Common myeloid progenitor, CD34-positive (primary cell): ENCODE data around the gene ASPG. TPM values are rescaled to one million over a fixed set of nuclear protein-coding genes. Genes with fewer than 3 reads are reported as not detected.
A peak's percentile ranks its signal among the peaks of the same experiment; 100 is the strongest.

Source experiments
- CTCF ChIA-PET: fragments of 350-600 bp; sonication (Branson Sonifier 250); formaldehyde crosslinking; loops from one replicate; lab custom pipeline; 2021; ENCODE audit warnings: antibody characterized with exemption; lab: Charles Lee
- POLR2A ChIA-PET: fragments of 350-600 bp; sonication (Branson Sonifier 250); formaldehyde crosslinking; loops from one replicate; lab custom pipeline; 2021; ENCODE audit warnings: antibody characterized with exemption; lab: Charles Lee
- DNase-seq, 3 donors: peaks; one replicate each; pipeline versions ENCODE4 v3.0.0 to v3.0.0-alpha.2; 2013
- H3K27ac ChIP-seq, 2 experiments: 1 replicate in 1 of 2; 2 replicates in 1 of 2; pipeline ENCODE4 v1.7.0; 2013; ENCODE audit warnings: inconsistent platforms in 2 of 2, low read length in 2 of 2, mild to moderate bottlenecking in 2 of 2, low read depth in 1 of 2, moderate library complexity in 1 of 2; ENCODE audit not compliant: severe bottlenecking in 2 of 2, insufficient read depth in 1 of 2, poor library complexity in 1 of 2
- H3K27me3 ChIP-seq, 5 experiments: replicated peaks in 2 of 5; 1 replicate in 3 of 5; 2 replicates in 2 of 5; pipeline versions ENCODE4 v1.6.1 to v1.7.0; 2013; ENCODE audit warnings: low read length in 4 of 5, mild to moderate bottlenecking in 2 of 5, moderate library complexity in 2 of 5, inconsistent platforms in 1 of 5; ENCODE audit not compliant: insufficient read depth in 5 of 5, control insufficient read depth in 4 of 5
- H3K36me3 ChIP-seq, 4 experiments: 1 replicate in 2 of 4; 2 replicates in 2 of 4; pipeline versions ENCODE4 v1.6.1 to v1.7.0; 2013; ENCODE audit warnings: low read length in 3 of 4, control low read depth in 1 of 4, mild to moderate bottlenecking in 1 of 4; ENCODE audit not compliant: control insufficient read depth in 4 of 4, insufficient read depth in 4 of 4
- H3K4me1 ChIP-seq, 4 experiments: 1 replicate in 3 of 4; 2 replicates in 1 of 4; pipeline versions ENCODE4 v1.6.1 to v1.7.1; 2013; ENCODE audit warnings: low read length in 3 of 4, mild to moderate bottlenecking in 3 of 4, control low read depth in 1 of 4, inconsistent platforms in 1 of 4, moderate library complexity in 1 of 4; ENCODE audit not compliant: control insufficient read depth in 4 of 4, insufficient read depth in 4 of 4; ENCODE audit errors: control extremely low read depth in 1 of 4
- H3K4me3 ChIP-seq, 7 experiments: 1 replicate in 4 of 7; 2 replicates in 3 of 7; pipeline versions ENCODE4 v1.5.1 to v1.7.0; 2013; ENCODE audit warnings: mild to moderate bottlenecking in 7 of 7, low read length in 6 of 7, moderate library complexity in 6 of 7, inconsistent platforms in 2 of 7, low read depth in 2 of 7, control low read depth in 1 of 7; ENCODE audit not compliant: insufficient read depth in 4 of 7, control insufficient read depth in 1 of 7; ENCODE audit errors: extremely low read depth in 1 of 7
- H3K9me3 ChIP-seq, 5 experiments: 1 replicate in 4 of 5; 2 replicates in 1 of 5; pipeline versions ENCODE4 v1.6.1 to v1.7.1; 2013; ENCODE audit warnings: low read length in 4 of 5, mild to moderate bottlenecking in 2 of 5, inconsistent platforms in 1 of 5, low read depth in 1 of 5, moderate library complexity in 1 of 5; ENCODE audit not compliant: control insufficient read depth in 4 of 5, insufficient read depth in 2 of 5; ENCODE audit errors: control extremely low read depth in 1 of 5
- WGBS: methylation state at CpG from one replicate; pipeline ENCODE4 v1.1.5; 2013; ENCODE audit not compliant: insufficient coverage; 5-methylcytosine and 5-hydroxymethylcytosine counted together
- polyA plus RNA-seq: library from polyadenylated mRNA; unstranded; fragments of 120-200 nt; gene quantifications from one replicate; pipeline ENCODE4 v1.2.1, GENCODE V29; 2013

Gene ASPG
- not detected for polyA plus RNA-seq

- peak; percentile 19 to 46 (median 36) for DNase-seq
- ChIA-PET POLR2A (no interaction called here), CTCF (interaction anchor here (0.9 to 1.3 kb wide), 2 partner anchors 9 to 10 kb away, joined by 3 read pairs; no protein-coding TSS in a partner anchor)
- Histone ChIP-seq H3K4me3 (peak within 1 kb of the TSS in 2 of 7 experiments; percentile 26 to 33), H3K9me3 (no peaks in the 10 kb centered on the region), H3K4me1 (peaks cover 0 to 4% (median 4%) of the 10 kb centered on the region in 4 experiments), H3K27ac (no peak within 1 kb of the TSS), H3K27me3 (peaks cover 0 to 45% (median 13%) of the 10 kb centered on the region in 5 experiments), H3K36me3 (no peaks in the 10 kb centered on the region)
- WGBS, result 7% methylated on average over 35 of the region's 70 CpGs
These were observed at the start of gene ASPG for GRCh38 chr14:104085032-104085888. Gene ASPG (plus strand): TSS chr14:104085700. CDS start chr14:104085771, 71 bp downstream.

DNA sequence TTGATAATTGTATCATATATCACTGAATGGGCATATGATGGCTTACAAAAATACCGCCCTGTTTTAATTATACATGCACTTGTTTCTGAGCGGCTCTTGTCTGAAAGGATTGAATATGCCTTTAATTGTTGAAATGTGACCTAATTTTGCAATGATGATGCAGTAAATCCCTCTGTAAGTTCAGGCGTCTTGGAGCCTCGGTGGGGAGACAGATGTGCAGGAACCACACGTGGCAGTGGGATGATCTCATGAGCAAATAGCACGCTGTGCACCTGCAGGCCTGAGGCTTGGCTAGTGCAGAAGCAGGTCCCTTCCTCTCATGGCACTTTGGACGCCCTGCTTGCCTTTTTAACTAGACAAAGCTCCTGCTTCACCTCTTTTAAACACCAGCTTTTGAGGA is 49.3 kb upstream of the ASPG start:
- no peak overlapping the region for H3K27ac ChIP-seq
- H3K27me3 ChIP-seq, result peaks cover 0 to 13% (median 4%) of the 10 kb centered on the region in 5 experiments
- no peaks in the 10 kb centered on the region for H3K9me3 ChIP-seq
- H3K4me3 ChIP-seq, result no peak overlapping the region
- no peaks in the 10 kb centered on the region for H3K4me1 ChIP-seq
- CTCF ChIA-PET, result interaction anchor here (0.7 to 1.7 kb wide), 2 partner anchors 9 to 13 kb away, joined by 3 to 5 read pairs; no protein-coding TSS in a partner anchor
- POLR2A ChIA-PET, result no interaction called here
- no peak for DNase-seq
- WGBS, result 92% methylated on average over 6 of the region's 7 CpGs
- no peaks in the 10 kb centered on the region for H3K36me3 ChIP-seq

- 100% methylated on average over 11 of the region's 14 CpGs for WGBS
- no peaks in the 10 kb centered on the region for H3K36me3 ChIP-seq
- H3K4me3 ChIP-seq, result no peak overlapping the region
- H3K9me3 ChIP-seq, result no peaks in the 10 kb centered on the region
- no peak overlapping the region for H3K27ac ChIP-seq
- no peak for DNase-seq
- no peaks in the 10 kb centered on the region for H3K4me1 ChIP-seq
- ChIA-PET CTCF (interaction anchor here (0.7 to 1.7 kb wide), 3 partner anchors 10 to 29 kb away, joined by 3 to 5 read pairs (median 3); no protein-coding TSS in a partner anchor), POLR2A (no interaction called here)
- peaks cover 0 to 13% (median 4%) of the 10 kb centered on the region in 5 experiments for H3K27me3 ChIP-seq
These were observed 48.4 kb upstream of the ASPG start for GRCh38 chr14:104037074-104037473.

- Histone ChIP-seq H3K27me3 (peaks cover 0 to 13% (median 4%) of the 10 kb centered on the region in 5 experiments), H3K27ac (no peak overlapping the region), H3K4me1 (no peaks in the 10 kb centered on the region), H3K36me3 (no peaks in the 10 kb centered on the region), H3K9me3 (no peaks in the 10 kb centered on the region), H3K4me3 (no peak overlapping the region)
- ChIA-PET POLR2A (no interaction called here), CTCF (interaction anchor here (1.7 kb wide), 1 partner anchor 11 kb away, joined by 5 read pairs; no protein-coding TSS in a partner anchor)
- no peak for DNase-seq
- no CpG with 5 or more reads among the region's 3 CpGs for WGBS
These were observed 47.6 kb upstream of the ASPG start for GRCh38 chr14:104037903-104038302.

DNA sequence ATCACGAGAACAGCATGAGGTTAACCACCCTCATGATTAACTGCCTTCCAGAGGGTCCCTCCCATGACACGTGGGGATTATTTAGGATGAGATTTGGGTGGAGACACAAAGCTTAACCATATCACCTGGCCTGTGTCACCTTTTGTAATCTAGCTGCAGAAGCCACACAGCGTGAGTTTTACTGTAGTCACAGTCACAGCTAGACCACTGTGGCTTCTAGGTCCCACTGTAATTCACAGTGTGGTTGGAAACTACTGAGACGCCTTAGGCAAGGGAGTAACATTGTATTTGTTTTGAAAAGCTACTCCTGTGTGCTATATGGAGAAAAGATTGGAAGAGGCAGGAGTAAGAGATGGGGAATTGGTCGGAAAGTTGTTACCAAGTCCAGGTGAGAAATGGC is 46.3 kb upstream of the ASPG start:
- ChIA-PET CTCF (no interaction called here), POLR2A (no interaction called here)
- Histone ChIP-seq H3K27ac (no peak overlapping the region), H3K4me3 (no peak overlapping the region), H3K27me3 (peaks cover 0 to 13% (median 4%) of the 10 kb centered on the region in 5 experiments), H3K4me1 (no peaks in the 10 kb centered on the region), H3K9me3 (no peaks in the 10 kb centered on the region), H3K36me3 (no peaks in the 10 kb centered on the region)
- no peak for DNase-seq
- 92% methylated on average over 3 of the region's 5 CpGs for WGBS

DNA sequence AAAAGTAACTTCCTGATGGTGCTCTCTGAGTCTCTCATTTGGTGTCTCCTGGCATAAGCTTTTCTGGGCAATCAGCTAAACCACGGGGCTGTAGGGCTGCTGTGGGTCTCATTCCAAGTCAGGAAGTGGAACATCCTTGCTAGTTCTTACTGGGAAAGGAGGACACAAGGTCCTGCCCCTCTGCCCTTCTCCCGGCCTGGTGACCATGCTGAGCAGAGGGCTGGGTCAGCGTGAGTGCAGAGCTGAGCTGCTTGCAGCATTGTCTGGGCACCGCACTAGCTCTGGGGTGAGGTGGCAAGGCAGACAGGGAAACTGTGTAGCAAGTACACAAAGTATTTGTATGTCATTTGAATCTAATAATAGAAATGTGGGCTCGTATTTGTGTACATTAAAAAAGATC is 45.0 kb upstream of the ASPG start:
- H3K4me1 ChIP-seq, result no peaks in the 10 kb centered on the region
- POLR2A ChIA-PET, result no interaction called here
- 78% methylated on average over 4 of the region's 5 CpGs for WGBS
- H3K36me3 ChIP-seq, result no peaks in the 10 kb centered on the region
- DNase-seq, result no peak
- CTCF ChIA-PET, result no interaction called here
- H3K4me3 ChIP-seq, result no peak overlapping the region
- H3K9me3 ChIP-seq, result no peaks in the 10 kb centered on the region
- H3K27ac ChIP-seq, result no peak overlapping the region
- peaks cover 0 to 12% (median 4%) of the 10 kb centered on the region in 5 experiments for H3K27me3 ChIP-seq
